SK-N-SH (cell line): Measurements from ENCODE around the gene MCF2L2. TPM values are rescaled to one million over a fixed set of nuclear protein-coding genes. Genes with fewer than 3 reads are reported as not detected.

ENCODE experiments used
- CTCF ChIA-PET: fragments of 300-600, 350-600 bp; formaldehyde crosslinking; extraction: SDS; loops from one replicate; lab custom pipeline; 2021; lab: Yijun Ruan, JAX
- POLR2A ChIA-PET: fragments of 350-600 bp; sonication (Branson Sonifier 250); formaldehyde crosslinking; extraction: SDS; loops from one replicate; lab custom pipeline; 2020; ENCODE audit warnings: antibody characterized with exemption, inconsistent platforms; lab: Yijun Ruan, JAX
- DNase-seq: peaks from one replicate; pipeline ENCODE4 v3.0.0; 2012
- H2AFZ ChIP-seq: fragments of 200-600 bp; sonication (generic); 2 replicates; pipeline ENCODE4 v1.8.1; 2016; ENCODE audit warnings: antibody characterized with exemption, mild to moderate bottlenecking, low read depth
- H3F3A ChIP-seq: fragments of 200-600 bp; sonication (generic); replicated peaks from 2 replicates; pipeline ENCODE3; 2016; ENCODE audit warnings: antibody characterized with exemption, mild to moderate bottlenecking; ENCODE audit not compliant: insufficient read depth
- H3K27ac ChIP-seq, 2 experiments: fragments of 200-500 bp in 1 of 2; fragments of 200-600 bp in 1 of 2; sonication (Bioruptor generic) in 1 of 2; sonication (generic), shearing (Covaris generic) in 1 of 2; 2 replicates each; pipeline versions ENCODE4 v1.5.1 to v1.6.1; 2014 to 2016; ENCODE audit warnings: low read depth in 2 of 2, inconsistent platforms in 1 of 2, low read length in 1 of 2, mild to moderate bottlenecking in 1 of 2, mixed read lengths in 1 of 2
- H3K27me3 ChIP-seq: fragments of 200-600 bp; sonication (generic), shearing (Covaris generic); 2 replicates; pipeline ENCODE4 v1.6.1; 2016; ENCODE audit warnings: mixed run types; ENCODE audit not compliant: insufficient read depth
- H3K36me3 ChIP-seq, 2 experiments: fragments of 200-500 bp in 1 of 2; fragments of 200-600 bp in 1 of 2; sonication (Bioruptor generic) in 1 of 2; sonication (generic) in 1 of 2; replicated peaks in 1 of 2; 2 replicates each; pipeline versions ENCODE3 to v1.5.1; 2014 to 2016; ENCODE audit warnings: low read length in 1 of 2, mild to moderate bottlenecking in 1 of 2; ENCODE audit not compliant: insufficient read depth in 2 of 2, control insufficient read depth in 1 of 2
- H3K4me1 ChIP-seq, 2 experiments: fragments of 200-500 bp in 1 of 2; fragments of 200-600 bp in 1 of 2; sonication (Bioruptor generic) in 1 of 2; sonication (generic), shearing (Covaris generic) in 1 of 2; 2 replicates each; pipeline versions ENCODE4 v1.5.1 to v1.6.1; 2014 to 2016; ENCODE audit warnings: low read depth in 1 of 2, low read length in 1 of 2, mixed run types in 1 of 2; ENCODE audit not compliant: insufficient read depth in 2 of 2, control insufficient read depth in 1 of 2
- H3K4me2 ChIP-seq: fragments of 200-600 bp; sonication (generic), shearing (Covaris generic); 2 replicates; pipeline ENCODE4 v1.6.1; 2017; ENCODE audit warnings: mixed run types
- H3K4me3 ChIP-seq, 2 experiments: fragments of 200-500 bp in 1 of 2; fragments of 200-600 bp in 1 of 2; sonication (Bioruptor generic) in 1 of 2; sonication (generic), shearing (Covaris generic) in 1 of 2; 2 replicates each; pipeline versions ENCODE4 v1.5.1 to v1.8.1; 2014 to 2016; ENCODE audit warnings: low read depth in 2 of 2, inconsistent platforms in 1 of 2, low read length in 1 of 2, mild to moderate bottlenecking in 1 of 2, mixed read lengths in 1 of 2, moderate library complexity in 1 of 2
- H3K79me2 ChIP-seq: fragments of 200-600 bp; sonication (generic); 2 replicates; pipeline ENCODE4 v1.8.1; 2017; ENCODE audit warnings: mild to moderate bottlenecking; ENCODE audit not compliant: insufficient read depth
- H3K9ac ChIP-seq: fragments of 200-600 bp; sonication (generic); 2 replicates; pipeline ENCODE4 v1.6.1; 2017; ENCODE audit warnings: mixed run types
- H3K9me2 ChIP-seq: fragments of 200-600 bp; sonication (generic); 2 replicates; pipeline ENCODE4 v1.6.1; 2017; ENCODE audit warnings: mixed run types
- H3K9me3 ChIP-seq: fragments of 200-600 bp; sonication (generic); 2 replicates; pipeline ENCODE4 v1.6.1; 2017; ENCODE audit warnings: mixed run types, mild to moderate bottlenecking, moderate library complexity
- H4K20me1 ChIP-seq: fragments of 200-600 bp; sonication (generic); 2 replicates; pipeline ENCODE4 v1.6.1; 2017; ENCODE audit warnings: mild to moderate bottlenecking, mixed run types; ENCODE audit not compliant: insufficient read depth
- CHD2 ChIP-seq: fragments of 150-350 bp; IDR thresholded peaks from 2 replicates; pipeline ENCODE4 v1.6.1; 2018; ENCODE audit warnings: low read length; ENCODE audit not compliant: partially characterized antibody
- CTCF ChIP-seq: fragments of 200-600 bp; sonication (generic); IDR thresholded peaks from 2 replicates; pipeline ENCODE4 v1.6.1; 2017; ENCODE audit warnings: antibody characterized with exemption, mild to moderate bottlenecking, moderate library complexity
- ELF1 ChIP-seq: IDR thresholded peaks from 2 replicates; pipeline ENCODE4 v1.4.0; 2012
- EP300 ChIP-seq, 2 experiments: IDR thresholded peaks; 2 replicates each; pipeline versions ENCODE4 v1.4.0 to v1.6.1; 2012; ENCODE audit warnings: borderline replicate concordance in 1 of 2, low read depth in 1 of 2, low read length in 1 of 2
- FOSL2 ChIP-seq: IDR thresholded peaks from 2 replicates; pipeline ENCODE4 v1.4.0; 2012; ENCODE audit warnings: low read depth, mild to moderate bottlenecking, moderate library complexity, borderline replicate concordance
- FOXJ3 ChIP-seq: sonication (generic); formaldehyde crosslinking; IDR thresholded peaks from 2 replicates; pipeline ENCODE4 v1.5.1; 2020; ENCODE audit warnings: mild to moderate bottlenecking, missing genetic modification reagents
- GABPA ChIP-seq: IDR thresholded peaks from 2 replicates; pipeline ENCODE4 v1.4.0; 2012; ENCODE audit warnings: low read depth, mild to moderate bottlenecking
- JUND ChIP-seq: IDR thresholded peaks from 2 replicates; pipeline ENCODE4 v1.4.0; 2012
- MEF2A ChIP-seq: IDR thresholded peaks from 2 replicates; pipeline ENCODE4 v1.4.0; 2012; ENCODE audit warnings: low read depth, borderline replicate concordance
- NFIC ChIP-seq: IDR thresholded peaks from 2 replicates; pipeline ENCODE4 v1.4.0; 2012; ENCODE audit warnings: borderline replicate concordance
- NRF1 ChIP-seq: IDR thresholded peaks from 2 replicates; pipeline ENCODE4 v1.6.1; 2012; ENCODE audit warnings: low read depth, mild to moderate bottlenecking, low read length
- POLR2AphosphoS5 ChIP-seq: IDR thresholded peaks from 2 replicates; pipeline ENCODE4 v1.6.1; 2012; ENCODE audit warnings: low read depth, low read length
- RCOR1 ChIP-seq: fragments of 150-350 bp; IDR thresholded peaks from 2 replicates; pipeline ENCODE4 v1.6.1; 2017; ENCODE audit warnings: antibody characterized with exemption, low read length
- SIN3A ChIP-seq: IDR thresholded peaks from 2 replicates; pipeline ENCODE4 v1.6.1; 2012; ENCODE audit warnings: low read depth, mild to moderate bottlenecking, low read length, moderate library complexity, borderline replicate concordance
- SMC3 ChIP-seq: IDR thresholded peaks from 2 replicates; pipeline ENCODE4 v1.6.1; 2012; ENCODE audit warnings: low read depth, low read length, improper control_type of control experiment
- TAF1 ChIP-seq: IDR thresholded peaks from 2 replicates; pipeline ENCODE4 v1.6.1; 2012; ENCODE audit warnings: low read depth, mild to moderate bottlenecking, low read length, moderate library complexity, borderline replicate concordance
- TCF12 ChIP-seq: IDR thresholded peaks from 2 replicates; pipeline ENCODE4 v1.4.0; 2012
- USF1 ChIP-seq: IDR thresholded peaks from 2 replicates; pipeline ENCODE4 v1.4.0; 2012; ENCODE audit warnings: low read depth, borderline replicate concordance
- USF2 ChIP-seq: fragments of 150-350 bp; IDR thresholded peaks from 2 replicates; pipeline ENCODE4 v1.6.1; 2017; ENCODE audit warnings: antibody characterized with exemption, low read length, low read depth, borderline replicate concordance
- WGBS: methylation state at CpG from one replicate; pipeline ENCODE4 v1.1.6; 2017; ENCODE audit warnings: low lambda C conversion rate; 5-methylcytosine and 5-hydroxymethylcytosine counted together
- polyA plus RNA-seq, 3 experiments: library from polyadenylated mRNA; depleted of rRNA; stranded (reverse); fragments of >200 nt; gene quantifications; 2 replicates each; pipeline ENCODE4 v1.2.3, GENCODE V29; 2012

The MCF2L2 gene
- polyA plus RNA-seq, 1 of the 3 experiments (the other 2 are of a cell fraction), result 0.56 TPM

- TF ChIP-seq POLR2AphosphoS5, result no peak
These were observed 209.6 kb downstream of the MCF2L2 start (continued) for GRCh38 chr3:183218826-183219225.

- no peaks in the 10 kb centered on the region for H4K20me1 ChIP-seq
- H3F3A ChIP-seq, result no peaks in the 10 kb centered on the region
- no peak overlapping the region for H3K4me2 ChIP-seq
- H3K9ac ChIP-seq, result no peak overlapping the region
- H3K4me1 ChIP-seq, result no peaks in the 10 kb centered on the region
- no peaks in the 10 kb centered on the region for H3K27me3 ChIP-seq
- TF ChIP-seq EP300 (IDR thresholded peaks at IDR 0.05; ENCODE audit: borderline replicate concordance in 1 of 2, low read depth in 1 of 2, low read length in 1 of 2) (no peak), TCF12 (no peak), CHD2 (no peak), CTCF (no peak), USF1 (no peak), POLR2AphosphoS5 (no peak), SMC3 (no peak), NRF1 (no peak), FOXJ3 (CRISPR knock-in tag) (no peak)
- no peaks in the 10 kb centered on the region for H3K36me3 ChIP-seq
- no peaks in the 10 kb centered on the region for H3K79me2 ChIP-seq
- H3K9me3 ChIP-seq, result no peaks in the 10 kb centered on the region
- POLR2A ChIA-PET, result no interaction called here
- WGBS, result 86% methylated on average over 9 of the region's 9 CpGs
- no peaks in the 10 kb centered on the region for H3K9me2 ChIP-seq
- no peak overlapping the region for H3K27ac ChIP-seq
- H3K4me3 ChIP-seq, result no peak overlapping the region
- no peak overlapping the region for H2AFZ ChIP-seq
- no peak for DNase-seq
- CTCF ChIA-PET, result interaction anchor here (0.6 to 2.7 kb wide), 4 partner anchors 10 to 165 kb away, joined by 3 to 6 read pairs (median 6); no protein-coding TSS in a partner anchor
These were observed 210.7 kb downstream of the MCF2L2 start for GRCh38 chr3:183217548-183218332.

GRCh38 chr3:183215591-183216202 lies 212.7 kb downstream of the MCF2L2 start:
- Histone ChIP-seq H3K9me3 (no peaks in the 10 kb centered on the region), H3K36me3 (no peaks in the 10 kb centered on the region), H3K9me2 (no peaks in the 10 kb centered on the region), H3K9ac (no peak overlapping the region), H3K4me1 (no peaks in the 10 kb centered on the region), H3K27me3 (no peaks in the 10 kb centered on the region), H3K4me2 (no peak overlapping the region), H3F3A (no peaks in the 10 kb centered on the region), H4K20me1 (no peaks in the 10 kb centered on the region), H3K4me3 (no peak overlapping the region), H3K27ac (no peak overlapping the region), H3K79me2 (no peaks in the 10 kb centered on the region), H2AFZ (no peak overlapping the region)
- CTCF ChIA-PET, result interaction anchor here (0.9 to 2.7 kb wide), 2 partner anchors 31 kb away, joined by 3 to 6 read pairs; no protein-coding TSS in a partner anchor
- TF ChIP-seq MEF2A (no peak), RCOR1 (no peak), ELF1 (no peak), FOSL2 (no peak), TAF1 (no peak), SIN3A (no peak), USF1 (no peak), USF2 (no peak), JUND (no peak), GABPA (no peak), NFIC (no peak)
- POLR2A ChIA-PET, result no interaction called here
- no peak for DNase-seq
- WGBS, result 97% methylated on average over 4 of the region's 4 CpGs
